Activated T-helper 2 cell treated with anti-CD3 and anti-CD28 coated beads, Interferon-gamma antibody, Interleukin-2, Interleukin-4, amounts not matched to agents 10 μg/mL and 5 μg/mL and 100 μg/mL, durations not matched to agents 14 hours and 24 hours and 36 hours (primary cell): Measurements from ENCODE around the gene SELENOW. TPM values are rescaled to one million over a fixed set of nuclear protein-coding genes. Genes with fewer than 3 reads are reported as not detected.
"Not testable (repeated sequence)": the region's sequence is repeated elsewhere in the genome, so short reads cannot be mapped to it uniquely, and the experiment has no call there.

ENCODE experiments used
- DNase-seq: peaks from one replicate; pipeline ENCODE4 v3.0.0; 2021; ENCODE audit warnings: low spot score
- H3K27ac Mint-ChIP-seq: one replicate; pipeline ENCODE4 v1.8.0; 2021; ENCODE audit warnings: mixed read lengths
- H3K27me3 Mint-ChIP-seq: one replicate; pipeline ENCODE4 v1.8.0; 2021; ENCODE audit warnings: low read depth, mixed read lengths
- H3K36me3 Mint-ChIP-seq: one replicate; pipeline ENCODE4 v1.8.0; 2021; ENCODE audit warnings: low read depth, mixed read lengths
- H3K4me1 Mint-ChIP-seq: one replicate; pipeline ENCODE4 v1.8.0; 2021; ENCODE audit warnings: low read depth, mixed read lengths
- H3K4me3 Mint-ChIP-seq: one replicate; pipeline ENCODE4 v1.8.0; 2021; ENCODE audit warnings: low read depth, mild to moderate bottlenecking, moderate library complexity, mixed read lengths
- H3K9me3 Mint-ChIP-seq: one replicate; pipeline ENCODE4 v1.8.0; 2021; ENCODE audit warnings: mixed read lengths
- intact Hi-C: fragments of 100-400 bp; cut with micrococcal nuclease; formaldehyde crosslinking; loops from one replicate; pipeline ENCODE4 v1.15.1; 2023
- total RNA-seq: library from RNA; stranded (reverse); gene quantifications from 2 replicates; pipeline ENCODE4 v1.2.3, GENCODE V29; 2022

The SELENOW gene
- total RNA-seq: 89.0 and 98.3 TPM in 2 replicates

- Mint-ChIP-seq H3K27me3 (no peaks in the 10 kb centered on the region), H3K9me3 (no peaks in the 10 kb centered on the region), H3K4me1 (peaks cover 9% of the 10 kb centered on the region), H3K4me3 (peak within 1 kb of the TSS; percentile 95), H3K36me3 (peaks cover 22% of the 10 kb centered on the region), H3K27ac (peak within 1 kb of the TSS; percentile 91)
- intact Hi-C loops: no loop called here
- peak; percentile 74 for DNase-seq
These were observed at the start of gene SELENOW for GRCh38 chr19:47778049-47778953. TSS of gene SELENOW (plus strand) at chr19:47778703. CDS start at chr19:47778786, 83 bp downstream.

- Mint-ChIP-seq H3K4me3 (peak overlapping the region; percentile 83), H3K36me3 (no peaks in the 10 kb centered on the region), H3K27ac (peak overlapping the region; percentile 60), H3K4me1 (peaks cover 14% of the 10 kb centered on the region), H3K27me3 (peaks cover 4% of the 10 kb centered on the region), H3K9me3 (no peaks in the 10 kb centered on the region)
- DNase-seq: no peak
- intact Hi-C loops: no loop called here
These were observed 49.1 kb upstream of the SELENOW start for GRCh38 chr19:47729468-47729798.

- intact Hi-C loops: no loop called here
- Mint-ChIP-seq H3K9me3 (no peaks in the 10 kb centered on the region), H3K27ac (peak overlapping the region; percentile 60), H3K4me1 (peaks cover 14% of the 10 kb centered on the region), H3K36me3 (no peaks in the 10 kb centered on the region), H3K27me3 (peaks cover 4% of the 10 kb centered on the region), H3K4me3 (peak overlapping the region; percentile 83)
- DNase-seq: peak; percentile 43
These were observed 48.5 kb upstream of the SELENOW start for GRCh38 chr19:47729799-47730520.

- no peak for DNase-seq
- H3K9me3 Mint-ChIP-seq: no peaks in the 10 kb centered on the region
- H3K4me3 Mint-ChIP-seq: peak overlapping the region; percentile 83
- no peaks in the 10 kb centered on the region for H3K36me3 Mint-ChIP-seq
- H3K27me3 Mint-ChIP-seq: peaks cover 4% of the 10 kb centered on the region
- intact Hi-C loops: no loop called here
- H3K4me1 Mint-ChIP-seq: peaks cover 14% of the 10 kb centered on the region
- no peak overlapping the region for H3K27ac Mint-ChIP-seq
These were observed 48.0 kb upstream of the SELENOW start for GRCh38 chr19:47730521-47730889.

GRCh38 chr19:47730910-47731309 is 47.6 kb upstream of the SELENOW start:
- peaks cover 14% of the 10 kb centered on the region for H3K4me1 Mint-ChIP-seq
- H3K36me3 Mint-ChIP-seq: no peaks in the 10 kb centered on the region
- intact Hi-C loops: no loop called here
- no peak for DNase-seq
- no peaks in the 10 kb centered on the region for H3K9me3 Mint-ChIP-seq
- peaks cover 4% of the 10 kb centered on the region for H3K27me3 Mint-ChIP-seq
- no peak overlapping the region for H3K27ac Mint-ChIP-seq
- no peak overlapping the region for H3K4me3 Mint-ChIP-seq

- Mint-ChIP-seq H3K4me3 (no peak overlapping the region), H3K27me3 (no peaks in the 10 kb centered on the region), H3K9me3 (no peaks in the 10 kb centered on the region), H3K27ac (no peak overlapping the region), H3K36me3 (no peaks in the 10 kb centered on the region), H3K4me1 (no peaks in the 10 kb centered on the region)
- intact Hi-C loops: no loop called here
- no peak for DNase-seq
These were observed 43.4 kb upstream of the SELENOW start for GRCh38 chr19:47735131-47735530.

GRCh38 chr19:47740866-47741519 is 37.5 kb upstream of the SELENOW start:
- Mint-ChIP-seq H3K36me3 (peaks cover 5% of the 10 kb centered on the region), H3K4me3 (no peak overlapping the region), H3K9me3 (no peaks in the 10 kb centered on the region), H3K27ac (no peak overlapping the region), H3K4me1 (peaks cover 11% of the 10 kb centered on the region), H3K27me3 (no peaks in the 10 kb centered on the region)
- intact Hi-C loops: loop anchor here (5.0 to 10.0 kb wide), 2 partner anchors 136 to 224 kb away; partner anchors contain the start of genes BICRA and NAPA
- no peak for DNase-seq

- H3K27me3 Mint-ChIP-seq: no peaks in the 10 kb centered on the region
- H3K36me3 Mint-ChIP-seq: peaks cover 6% of the 10 kb centered on the region
- no peaks in the 10 kb centered on the region for H3K9me3 Mint-ChIP-seq
- DNase-seq: no peak
- intact Hi-C loops: loop anchor here (5.0 to 10.0 kb wide), 2 partner anchors 137 to 224 kb away; partner anchors contain the start of genes BICRA and NAPA
- H3K27ac Mint-ChIP-seq: no peak overlapping the region
- H3K4me3 Mint-ChIP-seq: no peak overlapping the region
- peaks cover 11% of the 10 kb centered on the region for H3K4me1 Mint-ChIP-seq
These were observed 36.9 kb upstream of the SELENOW start for GRCh38 chr19:47741544-47742140.

GRCh38 chr19:47742634-47743033 is 35.9 kb upstream of the SELENOW start:
- H3K9me3 Mint-ChIP-seq: no peaks in the 10 kb centered on the region
- no peak for DNase-seq
- peaks cover 13% of the 10 kb centered on the region for H3K4me1 Mint-ChIP-seq
- peak overlapping the region; percentile 86 for H3K4me3 Mint-ChIP-seq
- no peak overlapping the region for H3K27ac Mint-ChIP-seq
- intact Hi-C loops: loop anchor here (1.0 to 10.0 kb wide), 3 partner anchors 29 to 225 kb away; partner anchors contain the start of genes BICRA, EHD2 and NAPA
- no peaks in the 10 kb centered on the region for H3K27me3 Mint-ChIP-seq
- H3K36me3 Mint-ChIP-seq: peaks cover 13% of the 10 kb centered on the region

- Mint-ChIP-seq H3K4me1 (peaks cover 26% of the 10 kb centered on the region), H3K27ac (peak within 1 kb of the TSS; percentile 98), H3K27me3 (no peaks in the 10 kb centered on the region), H3K9me3 (no peaks in the 10 kb centered on the region), H3K4me3 (peak within 1 kb of the TSS; percentile 99), H3K36me3 (peaks cover 35% of the 10 kb centered on the region)
- DNase-seq: peak; percentile 95
- intact Hi-C loops: loop anchor here (10.0 kb wide), 1 partner anchor 140 kb away; the partner anchor contains the start of gene BICRA
These were observed 33.2 kb upstream of the SELENOW start, which contains the start of gene NOP53 for GRCh38 chr19:47745010-47745901. TSS of gene NOP53 (plus strand) at chr19:47745546. CDS start at chr19:47745560, 14 bp downstream.

GRCh38 chr19:47746129-47746528 is 32.4 kb upstream of the SELENOW start:
- H3K27me3 Mint-ChIP-seq, H3K9me3 Mint-ChIP-seq, DNase-seq: not testable (repeated sequence)
- Mint-ChIP-seq H3K4me3 (peak overlapping the region; percentile 99), H3K36me3 (peaks cover 41% of the 10 kb centered on the region), H3K27ac (peak overlapping the region; percentile 28), H3K4me1 (peaks cover 26% of the 10 kb centered on the region)
- intact Hi-C loops: loop anchor here (10.0 kb wide), 1 partner anchor 141 kb away; the partner anchor contains the start of gene BICRA
